Measurements from ENCODE around the gene GPANK1.

GPANK1 gene

DNA sequence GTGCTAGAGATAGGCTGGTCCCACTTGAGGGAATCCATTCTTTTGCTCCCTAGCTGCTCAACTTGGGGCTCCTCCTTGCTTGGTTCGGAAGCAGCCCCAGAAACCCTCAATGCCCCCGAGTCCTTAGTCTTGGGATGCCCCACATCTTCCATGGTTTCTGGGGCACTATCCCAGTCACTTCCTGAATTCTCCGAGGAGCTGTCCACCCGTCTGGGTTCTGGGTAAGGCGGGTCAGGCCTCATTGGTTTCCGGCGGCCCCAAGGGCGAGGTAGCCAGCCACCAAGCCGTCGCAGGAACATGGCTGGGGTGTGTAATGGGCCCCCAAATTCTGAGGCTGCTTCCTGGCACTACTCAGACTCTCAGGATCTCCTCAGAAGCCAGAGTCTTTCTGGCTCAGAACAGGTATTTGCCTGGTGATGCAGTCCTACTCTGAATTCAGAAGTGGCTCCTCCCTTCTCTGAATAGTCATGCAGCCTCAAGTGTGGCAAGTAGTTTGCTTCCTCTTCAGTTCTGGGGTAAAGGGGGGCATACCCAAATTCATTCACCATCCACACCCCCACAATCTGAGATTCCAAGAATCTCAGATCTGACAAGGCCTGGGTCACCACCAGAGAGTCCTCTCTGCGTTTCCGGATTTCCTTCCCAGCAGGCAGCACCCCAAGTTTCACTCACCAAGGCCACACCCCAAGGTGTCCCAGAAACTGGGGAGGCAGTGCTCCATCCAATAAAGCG, 5.0 kb downstream of the GPANK1 start:
- peak overlapping the region; percentile 88 for H3K9ac ChIP-seq (ENCODE audit: low read depth, low read length, poor library complexity, severe bottlenecking)
- no peaks in the 10 kb centered on the region for H3K9me2 ChIP-seq (replicated peaks; ENCODE audit: low read depth, low read length)
- peaks cover 51% of the 10 kb centered on the region for H3K4me1 ChIP-seq (ENCODE audit: insufficient read depth, low read length, poor library complexity, severe bottlenecking)
- H2AFZ ChIP-seq (ENCODE audit: low read length): no peak overlapping the region
- peak overlapping the region; percentile 92 for H3K4me3 ChIP-seq (ENCODE audit: low read length, poor library complexity, severe bottlenecking)
- H3F3A ChIP-seq (ENCODE audit: low read depth): no peaks in the 10 kb centered on the region
- no peaks in the 10 kb centered on the region for H3K36me3 ChIP-seq (ENCODE audit: insufficient read depth, low read length)
- peak overlapping the region; percentile 93 for H3K4me2 ChIP-seq (ENCODE audit: low read depth, low read length, poor library complexity, severe bottlenecking)
- peaks cover 56% of the 10 kb centered on the region for H3K79me2 ChIP-seq (ENCODE audit: insufficient read depth, low read length)
- no peaks in the 10 kb centered on the region for H3K27me3 ChIP-seq (ENCODE audit: insufficient read depth, low read length, poor library complexity, severe bottlenecking)
- peaks cover 10% of the 10 kb centered on the region for H4K20me1 ChIP-seq (ENCODE audit: insufficient read depth, low read length, poor library complexity, severe bottlenecking)
- H3K9me3 ChIP-seq (ENCODE audit: insufficient read depth, low read depth, low read length): no peaks in the 10 kb centered on the region
- no peak for TF ChIP-seq EZH2phosphoT487 (IDR thresholded peaks at IDR 0.05; ENCODE audit: borderline replicate concordance)
- TF ChIP-seq, protein P1, sequence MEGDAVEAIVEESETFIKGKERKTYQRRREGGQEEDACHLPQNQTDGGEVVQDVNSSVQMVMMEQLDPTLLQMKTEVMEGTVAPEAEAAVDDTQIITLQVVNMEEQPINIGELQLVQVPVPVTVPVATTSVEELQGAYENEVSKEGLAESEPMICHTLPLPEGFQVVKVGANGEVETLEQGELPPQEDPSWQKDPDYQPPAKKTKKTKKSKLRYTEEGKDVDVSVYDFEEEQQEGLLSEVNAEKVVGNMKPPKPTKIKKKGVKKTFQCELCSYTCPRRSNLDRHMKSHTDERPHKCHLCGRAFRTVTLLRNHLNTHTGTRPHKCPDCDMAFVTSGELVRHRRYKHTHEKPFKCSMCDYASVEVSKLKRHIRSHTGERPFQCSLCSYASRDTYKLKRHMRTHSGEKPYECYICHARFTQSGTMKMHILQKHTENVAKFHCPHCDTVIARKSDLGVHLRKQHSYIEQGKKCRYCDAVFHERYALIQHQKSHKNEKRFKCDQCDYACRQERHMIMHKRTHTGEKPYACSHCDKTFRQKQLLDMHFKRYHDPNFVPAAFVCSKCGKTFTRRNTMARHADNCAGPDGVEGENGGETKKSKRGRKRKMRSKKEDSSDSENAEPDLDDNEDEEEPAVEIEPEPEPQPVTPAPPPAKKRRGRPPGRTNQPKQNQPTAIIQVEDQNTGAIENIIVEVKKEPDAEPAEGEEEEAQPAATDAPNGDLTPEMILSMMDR (conservative IDR thresholded peaks at IDR 0.05; ENCODE audit: low read length): no peak

DNA sequence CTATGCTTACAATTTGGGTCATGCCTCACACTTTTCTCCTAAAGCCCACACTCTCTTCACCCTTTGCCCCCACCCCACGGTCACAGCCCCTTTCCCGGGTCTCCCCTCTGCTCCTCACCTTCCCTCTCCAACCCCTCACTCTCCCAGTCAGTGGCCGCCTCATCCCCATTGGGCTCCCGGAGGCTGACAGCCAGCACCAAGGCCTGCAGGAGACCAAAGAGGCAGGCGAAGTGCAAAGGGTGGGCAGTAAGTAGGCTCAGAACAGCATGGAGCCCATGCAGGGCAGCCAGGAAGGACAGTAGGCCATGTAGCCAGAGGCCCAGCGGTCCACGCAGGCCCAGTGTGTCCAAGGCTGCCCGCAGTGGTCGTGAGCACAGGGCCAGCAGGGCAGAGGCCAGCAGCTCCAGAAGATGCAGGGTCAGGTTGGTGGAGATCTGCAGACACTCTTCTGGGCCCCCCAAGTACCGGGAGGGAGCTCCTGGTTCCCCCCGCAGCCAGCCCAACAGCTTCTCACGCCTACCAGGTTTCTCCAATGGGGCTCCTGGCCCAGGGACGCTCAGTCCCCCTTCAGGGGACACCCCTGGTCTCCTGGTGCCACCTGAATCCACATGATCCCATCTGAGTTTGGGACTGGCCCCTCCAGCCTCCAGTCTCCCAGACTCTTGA, 5.7 kb downstream of the GPANK1 start:
- H3K36me3 ChIP-seq (ENCODE audit: insufficient read depth, low read length): no peaks in the 10 kb centered on the region

DNA sequence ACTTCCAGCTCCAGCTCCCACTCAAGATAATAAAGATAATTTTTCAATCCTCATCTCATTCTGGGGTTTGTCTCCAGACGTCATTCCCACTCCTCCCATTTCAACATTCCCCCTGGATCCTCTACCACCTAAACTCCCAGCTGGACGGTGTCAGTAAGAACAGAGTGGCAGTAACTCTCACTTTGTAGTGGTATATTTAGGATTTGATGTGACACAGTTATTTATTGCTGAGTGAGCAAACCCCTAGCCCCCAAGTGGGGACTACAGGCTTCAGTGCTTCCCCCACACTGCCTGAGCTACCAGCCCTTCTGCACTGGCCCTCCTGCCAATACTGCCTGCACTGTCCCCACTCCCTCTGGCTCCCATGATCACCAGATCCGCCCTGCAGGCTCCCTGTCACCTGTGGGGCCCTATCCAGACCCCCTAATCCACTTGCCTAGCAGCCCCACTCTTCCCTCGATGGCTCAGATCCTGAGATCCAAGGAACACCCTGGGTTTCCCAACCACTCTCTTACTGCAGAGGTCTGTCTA, 6.6 kb downstream of the GPANK1 start:
- Histone ChIP-seq H3K9me2 (replicated peaks; ENCODE audit: low read depth, low read length) (no peaks in the 10 kb centered on the region), H3F3A (ENCODE audit: low read depth) (0 out of 2 replicates have a peak, but pooled peaks cover 4% of the 10 kb centered on the region), H3K4me1 (ENCODE audit: insufficient read depth, low read length, poor library complexity, severe bottlenecking) (peaks cover 44% of the 10 kb centered on the region), H3K4me3 (ENCODE audit: low read length, poor library complexity, severe bottlenecking) (peak overlapping the region; percentile 92), H3K9me3 (ENCODE audit: insufficient read depth, low read depth, low read length) (no peaks in the 10 kb centered on the region), H3K79me2 (ENCODE audit: insufficient read depth, low read length) (peaks cover 45% of the 10 kb centered on the region), H2AFZ (ENCODE audit: low read length) (no peak overlapping the region), H3K4me2 (ENCODE audit: low read depth, low read length, poor library complexity, severe bottlenecking) (peak overlapping the region; percentile 93), H3K9ac (ENCODE audit: low read depth, low read length, poor library complexity, severe bottlenecking) (peak overlapping the region; percentile 88), H3K27me3 (ENCODE audit: insufficient read depth, low read length, poor library complexity, severe bottlenecking) (no peaks in the 10 kb centered on the region), H4K20me1 (ENCODE audit: insufficient read depth, low read length, poor library complexity, severe bottlenecking) (peaks cover 10% of the 10 kb centered on the region), H3K36me3 (ENCODE audit: insufficient read depth, low read length) (no peaks in the 10 kb centered on the region)
- TF ChIP-seq EZH2phosphoT487 (IDR thresholded peaks at IDR 0.05; ENCODE audit: borderline replicate concordance): no peak
- TF ChIP-seq, protein P1 (conservative IDR thresholded peaks at IDR 0.05; ENCODE audit: low read length): no peak

More for the DNA sequence above, 5.7 kb downstream of the GPANK1 start:
- no peaks in the 10 kb centered on the region for H3K27me3 ChIP-seq (ENCODE audit: insufficient read depth, low read length, poor library complexity, severe bottlenecking)
- H3K79me2 ChIP-seq (ENCODE audit: insufficient read depth, low read length): peaks cover 49% of the 10 kb centered on the region
- H3K9ac ChIP-seq (ENCODE audit: low read depth, low read length, poor library complexity, severe bottlenecking): peak overlapping the region; percentile 88
- H3K9me3 ChIP-seq (ENCODE audit: insufficient read depth, low read depth, low read length): no peaks in the 10 kb centered on the region
- TF ChIP-seq, protein P1 (conservative IDR thresholded peaks at IDR 0.05; ENCODE audit: low read length): no peak
- TF ChIP-seq EZH2phosphoT487 (IDR thresholded peaks at IDR 0.05; ENCODE audit: borderline replicate concordance): no peak
- no peaks in the 10 kb centered on the region for H3K9me2 ChIP-seq (replicated peaks; ENCODE audit: low read depth, low read length)
- H3K4me2 ChIP-seq (ENCODE audit: low read depth, low read length, poor library complexity, severe bottlenecking): peak overlapping the region; percentile 93
- peaks cover 10% of the 10 kb centered on the region for H4K20me1 ChIP-seq (ENCODE audit: insufficient read depth, low read length, poor library complexity, severe bottlenecking)
- peaks cover 49% of the 10 kb centered on the region for H3K4me1 ChIP-seq (ENCODE audit: insufficient read depth, low read length, poor library complexity, severe bottlenecking)
- peak overlapping the region; percentile 92 for H3K4me3 ChIP-seq (ENCODE audit: low read length, poor library complexity, severe bottlenecking)
- no peak overlapping the region for H2AFZ ChIP-seq (ENCODE audit: low read length)
- H3F3A ChIP-seq (ENCODE audit: low read depth): 0 out of 2 replicates have a peak, but pooled peaks cover 4% of the 10 kb centered on the region

Data from Loucy (cell line).